Fibroblast of villous mesenchyme (primary cell): ENCODE results near the gene SSTR5. TPM values are rescaled to one million over a fixed set of nuclear protein-coding genes. Genes with fewer than 3 reads are reported as not detected.
"Not testable (repeated sequence)": the region's sequence is repeated elsewhere in the genome, so short reads cannot be mapped to it uniquely, and the experiment has no call there.

Experiments
- DNase-seq: peaks from one replicate; pipeline ENCODE4 v3.0.0-alpha.2; 2010; ENCODE audit warnings: low read depth
- H3K4me3 ChIP-seq: 2 replicates; pipeline ENCODE4 v1.5.1; 2011; ENCODE audit warnings: low read depth, mild to moderate bottlenecking, low read length
- total RNA-seq: library from RNA; depleted of rRNA; stranded (reverse); fragments of >200 nt; gene quantifications from 2 replicates; pipeline ENCODE4 v1.2.3, GENCODE V29; 2012
- TF ChIP-seq, protein P1 (sequence below): IDR thresholded peaks from 2 replicates; pipeline ENCODE4 v1.5.1; 2012; ENCODE audit warnings: low read depth, mild to moderate bottlenecking, low read length; ENCODE audit not compliant: insufficient read depth

The SSTR5 gene
- total RNA-seq, 1 donor, result not detected

DNA sequence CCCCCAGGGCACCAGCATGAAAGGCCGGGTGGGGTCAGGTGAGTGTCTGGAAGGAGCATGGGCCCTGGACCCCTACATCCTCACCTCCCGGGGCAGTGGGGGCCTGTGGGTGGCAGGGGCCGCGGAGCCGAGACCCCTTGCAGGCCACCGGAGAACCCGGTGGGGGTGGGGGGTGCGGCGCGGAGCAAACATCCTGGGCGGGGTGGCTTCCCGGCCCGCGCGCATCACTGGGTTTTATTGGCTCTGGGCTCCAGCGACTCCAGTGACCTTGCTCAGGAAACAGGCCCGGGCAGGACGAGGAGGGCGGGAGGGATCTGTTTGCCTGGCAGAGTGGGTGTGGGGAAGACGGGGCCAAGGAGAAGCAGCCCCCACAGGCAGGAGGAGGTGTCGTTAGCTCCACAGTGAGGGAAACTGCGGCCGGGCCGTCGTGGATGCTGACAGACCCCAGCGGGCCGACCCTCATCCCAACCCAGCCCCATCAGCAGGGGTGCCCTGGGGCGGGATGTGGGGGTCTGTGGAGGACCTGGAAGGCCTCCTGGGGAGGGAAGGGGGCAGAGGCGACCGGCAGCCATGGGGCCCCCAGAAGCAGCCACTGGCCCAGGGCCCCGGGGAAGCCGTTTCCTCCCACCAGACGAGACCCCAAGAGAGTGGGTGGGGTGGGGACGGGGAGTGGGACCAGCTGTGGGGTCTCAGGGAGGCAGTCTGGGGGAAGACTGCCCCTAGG lies 10.6 kb downstream of the SSTR5 start:
- TF ChIP-seq, protein P1, sequence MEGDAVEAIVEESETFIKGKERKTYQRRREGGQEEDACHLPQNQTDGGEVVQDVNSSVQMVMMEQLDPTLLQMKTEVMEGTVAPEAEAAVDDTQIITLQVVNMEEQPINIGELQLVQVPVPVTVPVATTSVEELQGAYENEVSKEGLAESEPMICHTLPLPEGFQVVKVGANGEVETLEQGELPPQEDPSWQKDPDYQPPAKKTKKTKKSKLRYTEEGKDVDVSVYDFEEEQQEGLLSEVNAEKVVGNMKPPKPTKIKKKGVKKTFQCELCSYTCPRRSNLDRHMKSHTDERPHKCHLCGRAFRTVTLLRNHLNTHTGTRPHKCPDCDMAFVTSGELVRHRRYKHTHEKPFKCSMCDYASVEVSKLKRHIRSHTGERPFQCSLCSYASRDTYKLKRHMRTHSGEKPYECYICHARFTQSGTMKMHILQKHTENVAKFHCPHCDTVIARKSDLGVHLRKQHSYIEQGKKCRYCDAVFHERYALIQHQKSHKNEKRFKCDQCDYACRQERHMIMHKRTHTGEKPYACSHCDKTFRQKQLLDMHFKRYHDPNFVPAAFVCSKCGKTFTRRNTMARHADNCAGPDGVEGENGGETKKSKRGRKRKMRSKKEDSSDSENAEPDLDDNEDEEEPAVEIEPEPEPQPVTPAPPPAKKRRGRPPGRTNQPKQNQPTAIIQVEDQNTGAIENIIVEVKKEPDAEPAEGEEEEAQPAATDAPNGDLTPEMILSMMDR, result no peak
- no peak for DNase-seq

DNA sequence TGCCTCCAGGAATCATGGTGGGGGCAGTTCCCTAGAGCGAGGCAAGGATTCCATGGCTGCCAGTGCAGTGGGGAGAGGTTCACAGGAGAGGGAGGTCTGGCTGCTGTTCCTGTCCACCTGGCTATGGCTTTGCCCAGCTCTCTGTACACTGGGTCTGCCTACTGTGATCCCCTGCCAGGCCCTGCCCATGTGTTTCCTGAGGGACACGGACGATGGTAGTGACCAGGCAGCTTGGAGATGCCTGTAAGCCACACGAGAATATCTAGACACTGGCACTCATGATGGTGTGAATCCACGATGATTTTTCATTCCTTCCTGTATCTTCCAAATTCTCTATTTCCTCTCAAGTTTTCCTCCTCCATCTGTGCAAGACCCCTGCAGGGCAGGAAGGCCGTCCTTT lies 12.4 kb downstream of the SSTR5 start:
- DNase-seq, result no peak
- H3K4me3 ChIP-seq, result no peak overlapping the region
- TF ChIP-seq, protein P1, result no peak

More for the DNA sequence above, 10.6 kb downstream of the SSTR5 start:
- H3K4me3 ChIP-seq, result no peak overlapping the region

DNA sequence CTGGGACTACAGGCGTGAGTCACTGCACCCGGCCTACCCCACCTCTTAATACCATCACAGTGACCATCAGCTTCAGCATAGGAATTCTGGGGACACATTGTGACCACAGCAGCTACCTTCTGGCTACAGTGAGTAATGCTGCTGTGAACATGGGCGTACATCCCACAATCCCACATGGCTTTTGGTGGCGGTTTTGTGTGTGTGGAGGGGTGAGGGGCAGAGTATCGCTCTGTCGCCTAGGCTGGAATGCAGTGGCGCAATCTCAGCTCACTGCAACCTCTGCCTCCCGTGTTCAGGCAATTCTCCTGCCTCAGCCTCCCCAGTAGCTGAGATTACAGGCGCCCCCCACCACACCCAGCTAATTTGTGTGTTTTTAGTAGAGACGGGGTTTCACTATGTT lies 13.9 kb downstream of the SSTR5 start:
- not testable (repeated sequence) for DNase-seq, H3K4me3 ChIP-seq

DNA sequence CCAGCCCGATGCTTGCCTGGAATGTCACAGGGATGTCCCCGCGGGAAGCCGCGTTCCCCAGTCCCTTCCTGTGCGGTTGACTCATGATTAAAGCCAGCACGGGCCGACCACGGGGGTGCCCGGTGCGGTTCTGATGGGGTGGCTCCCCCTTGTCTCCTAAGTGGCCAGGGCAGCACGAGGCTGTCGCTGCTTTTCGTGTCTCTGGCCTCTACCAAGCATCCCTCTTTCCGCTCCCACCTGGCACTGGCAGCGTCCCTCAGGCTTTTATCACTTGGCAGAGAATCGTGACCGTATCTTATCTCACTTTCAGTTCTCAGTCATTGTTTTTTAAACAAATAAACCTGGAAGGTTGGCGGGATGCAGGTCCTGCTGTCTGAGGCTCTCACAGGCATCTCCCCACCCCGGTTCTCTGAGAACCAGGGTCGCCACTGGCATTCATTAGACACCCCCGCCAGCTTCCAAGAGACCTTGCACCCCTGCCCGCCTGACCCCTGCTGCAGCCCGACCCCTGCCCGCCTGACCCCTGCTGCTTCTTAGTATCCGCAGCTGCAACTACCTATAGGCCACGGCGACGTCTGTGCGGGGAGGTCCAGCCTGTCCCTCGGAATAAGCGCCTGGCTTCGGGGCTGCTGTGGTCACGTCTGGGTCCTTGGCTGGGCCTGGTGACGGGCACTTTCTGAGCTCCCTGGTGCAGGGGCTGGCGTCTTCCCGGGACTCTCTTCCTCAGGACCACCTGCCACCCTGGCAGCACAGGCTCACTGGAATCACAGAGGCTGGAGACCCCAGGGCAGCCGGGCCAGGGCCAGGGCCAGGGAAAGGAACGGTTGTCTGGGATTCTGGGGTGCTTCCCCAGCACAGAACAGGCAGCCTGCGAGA lies 16.0 kb downstream of the SSTR5 start:
- TF ChIP-seq, protein P1, result no peak
- DNase-seq, result no peak

DNA sequence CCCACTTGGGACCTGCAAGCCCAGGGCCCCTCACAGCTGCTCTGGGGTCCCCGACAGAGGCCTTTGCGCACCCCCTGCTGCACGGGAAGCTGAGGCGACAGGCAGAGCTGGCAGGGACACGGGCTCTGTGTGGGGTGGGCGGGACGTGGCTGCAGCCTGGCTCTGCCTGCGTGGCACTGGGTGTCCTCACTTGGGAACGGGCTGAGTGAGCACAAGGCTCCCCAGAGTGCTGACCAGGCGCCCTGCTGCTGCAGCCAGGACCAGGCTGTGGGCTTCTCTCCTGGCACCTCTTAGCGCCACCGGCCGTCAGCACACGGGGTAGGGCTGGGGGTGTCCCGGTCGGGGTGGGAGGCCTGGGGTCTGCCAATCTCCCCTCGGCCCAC lies 16.9 kb downstream of the SSTR5 start:
- no peak overlapping the region for H3K4me3 ChIP-seq
- TF ChIP-seq, protein P1, result no peak
- DNase-seq, result no peak

More for the DNA sequence above, 16.0 kb downstream of the SSTR5 start:
- no peak overlapping the region for H3K4me3 ChIP-seq

DNA sequence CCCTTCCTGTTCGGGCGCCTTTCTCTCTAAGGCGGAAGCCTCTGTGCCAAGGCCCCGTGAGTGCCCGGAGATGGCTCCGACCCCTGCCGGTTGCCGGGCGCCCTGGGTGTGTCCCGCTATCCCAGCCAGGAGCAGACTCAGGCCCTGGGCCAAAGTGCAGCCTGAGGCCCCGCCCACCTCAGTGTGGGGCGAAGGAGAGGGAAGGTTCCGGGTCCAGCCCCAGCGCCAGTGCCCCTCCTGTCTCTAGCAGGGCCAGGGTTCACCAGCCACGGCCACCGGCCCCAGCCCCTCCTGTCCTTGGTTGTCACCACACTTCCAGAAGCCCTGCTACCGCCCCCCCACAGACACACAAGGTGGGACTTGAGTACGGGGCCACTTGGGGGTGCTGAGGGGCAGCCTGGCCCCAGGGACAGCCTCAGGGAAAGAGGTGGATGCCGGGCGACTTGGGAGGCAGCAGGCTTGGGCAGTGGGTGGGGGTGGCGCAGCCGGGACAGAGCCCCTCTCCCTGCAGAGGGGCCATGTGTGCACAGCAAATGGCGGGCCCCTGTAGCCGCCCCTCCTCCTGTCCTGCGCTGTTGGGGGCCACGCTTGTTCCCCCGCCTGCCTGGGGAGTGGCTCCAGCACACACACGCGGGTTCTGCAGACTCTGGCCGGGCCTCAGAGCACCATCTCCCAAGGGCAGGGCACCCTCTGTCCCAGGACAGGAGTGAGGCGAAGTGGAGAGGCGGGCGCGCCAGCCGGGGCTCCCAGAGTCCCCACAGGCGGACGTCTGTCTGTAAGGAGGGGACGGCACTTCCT lies 17.5 kb downstream of the SSTR5 start:
- no peak for DNase-seq
- TF ChIP-seq, protein P1, result no peak
- H3K4me3 ChIP-seq, result no peak overlapping the region
